Neural cell (in vitro differentiated cells): ENCODE results near the gene NPSR1. TPM values are rescaled to one million over a fixed set of nuclear protein-coding genes. Genes with fewer than 3 reads are reported as not detected.
A peak's percentile ranks its signal among the peaks of the same experiment; 100 is the strongest.

Experiments
- H2AFZ ChIP-seq: fragments of 200-600, 300-800 bp; sonication (generic), shearing (Covaris generic); 2 replicates; pipeline ENCODE4 v1.6.0; 2014; ENCODE audit warnings: low read depth, mild to moderate bottlenecking, antibody characterized with exemption, low read length, moderate library complexity
- H3F3A ChIP-seq: fragments of 200-600 bp; shearing (Covaris generic); 2 replicates; pipeline ENCODE4 v1.6.1; 2016; ENCODE audit warnings: mild to moderate bottlenecking, moderate library complexity, mixed read lengths, antibody characterized with exemption, low read length; ENCODE audit not compliant: insufficient read depth, poor library complexity, severe bottlenecking
- H3K27ac ChIP-seq: fragments of 200-600, 300-800 bp; sonication (generic), shearing (Covaris generic); 2 replicates; pipeline ENCODE4 v1.5.1; 2014; ENCODE audit warnings: mild to moderate bottlenecking, low read length, moderate library complexity
- H3K27me3 ChIP-seq: fragments of 300-800, 200-600 bp; sonication (generic), shearing (Covaris generic); 2 replicates; pipeline ENCODE4 v1.6.0; 2014; ENCODE audit warnings: mild to moderate bottlenecking, low read depth, low read length, moderate library complexity; ENCODE audit not compliant: insufficient read depth
- H3K36me3 ChIP-seq: fragments of 300-800, 200-600 bp; sonication (generic), shearing (Covaris generic); 2 replicates; pipeline ENCODE4 v1.5.1; 2014; ENCODE audit warnings: mild to moderate bottlenecking, antibody characterized with exemption, low read length, moderate library complexity; ENCODE audit not compliant: insufficient read depth
- H3K4me2 ChIP-seq: fragments of 300-800, 200-600 bp; sonication (generic), shearing (Covaris generic); 2 replicates; pipeline ENCODE4 v1.6.0; 2014; ENCODE audit warnings: mild to moderate bottlenecking, low read length
- H3K4me3 ChIP-seq: fragments of 300-800, 200-600 bp; sonication (generic), shearing (Covaris generic); 2 replicates; pipeline ENCODE4 v1.5.1; 2014; ENCODE audit warnings: mild to moderate bottlenecking, low read length, moderate library complexity
- H3K79me2 ChIP-seq: fragments of 200-600 bp; shearing (Covaris generic); replicated peaks from 2 replicates; pipeline ENCODE4 v1.6.0; 2014; ENCODE audit warnings: mild to moderate bottlenecking, low read length, moderate library complexity; ENCODE audit not compliant: insufficient read depth
- H3K9ac ChIP-seq: fragments of 300-800, 200-600 bp; sonication (generic), shearing (Covaris generic); 2 replicates; pipeline ENCODE4 v1.6.1; 2016; ENCODE audit warnings: mild to moderate bottlenecking, low read length, mixed read lengths
- H3K9me2 ChIP-seq: fragments of 200-600 bp; shearing (Covaris generic); 2 replicates; pipeline ENCODE4 v1.6.1; 2016; ENCODE audit warnings: mild to moderate bottlenecking, low read length, mixed read lengths; ENCODE audit not compliant: insufficient read depth
- H3K9me3 ChIP-seq: fragments of 200-600, 300-800 bp; sonication (generic), shearing (Covaris generic); 2 replicates; pipeline ENCODE4 v1.6.1; 2016; ENCODE audit warnings: mild to moderate bottlenecking, mixed run types, low read length, moderate library complexity, mixed read lengths
- H4K20me1 ChIP-seq: fragments of 200-600 bp; shearing (Covaris generic); 2 replicates; pipeline ENCODE4 v1.6.1; 2016; ENCODE audit warnings: mild to moderate bottlenecking, mixed run types; ENCODE audit not compliant: insufficient read depth
- EP300 ChIP-seq: fragments of 450-650 bp; conservative IDR thresholded peaks from 2 replicates; pipeline ENCODE4 v1.6.1; 2014; ENCODE audit warnings: antibody characterized with exemption, mild to moderate bottlenecking, moderate library complexity; ENCODE audit not compliant: poor library complexity, severe bottlenecking
- EZH2 ChIP-seq: fragments of 200-600, 300-800 bp; shearing (Covaris generic), sonication (generic); IDR thresholded peaks from 2 replicates; pipeline ENCODE4 v1.6.1; 2014; ENCODE audit warnings: antibody characterized with exemption, low read length, borderline replicate concordance, mild to moderate bottlenecking; ENCODE audit not compliant: insufficient read depth, poor library complexity, severe bottlenecking
- MXI1 ChIP-seq: fragments of 450-650 bp; conservative IDR thresholded peaks from 2 replicates; pipeline ENCODE4 v1.6.1; 2014; ENCODE audit warnings: antibody characterized with exemption, mild to moderate bottlenecking; ENCODE audit not compliant: poor library complexity, severe bottlenecking
- POLR2AphosphoS5 ChIP-seq: IDR thresholded peaks from 2 replicates; pipeline ENCODE4 v1.6.1; 2012
- RAD21 ChIP-seq: fragments of 450-650 bp; conservative IDR thresholded peaks from 2 replicates; pipeline ENCODE4 v1.6.1; 2014; ENCODE audit warnings: antibody characterized with exemption, mild to moderate bottlenecking, moderate library complexity
- SMC3 ChIP-seq: fragments of 450-650 bp; conservative IDR thresholded peaks from 2 replicates; pipeline ENCODE4 v1.6.1; 2014; ENCODE audit warnings: antibody characterized with exemption, mild to moderate bottlenecking, moderate library complexity; ENCODE audit not compliant: poor library complexity
- TAF1 ChIP-seq: IDR thresholded peaks from 2 replicates; pipeline ENCODE4 v1.6.1; 2012; ENCODE audit warnings: low read depth
- polyA plus RNA-seq: library from polyadenylated mRNA; depleted of rRNA; stranded (reverse); fragments of >200 nt; gene quantifications from 2 replicates; pipeline ENCODE4 v1.2.3, GENCODE V29; 2014
- TF ChIP-seq, protein P1 (sequence below): fragments of 450-650 bp; IDR thresholded peaks from 2 replicates; pipeline ENCODE4 v1.5.1; 2014; ENCODE audit warnings: antibody characterized with exemption, mild to moderate bottlenecking, moderate library complexity; ENCODE audit not compliant: poor library complexity, severe bottlenecking
- TF ChIP-seq, protein P2 (sequence below): IDR thresholded peaks from 2 replicates; pipeline ENCODE4 v1.6.1; 2012; ENCODE audit warnings: borderline replicate concordance

Gene NPSR1
- polyA plus RNA-seq, 1 donor from 2014 or later, result not detected

DNA sequence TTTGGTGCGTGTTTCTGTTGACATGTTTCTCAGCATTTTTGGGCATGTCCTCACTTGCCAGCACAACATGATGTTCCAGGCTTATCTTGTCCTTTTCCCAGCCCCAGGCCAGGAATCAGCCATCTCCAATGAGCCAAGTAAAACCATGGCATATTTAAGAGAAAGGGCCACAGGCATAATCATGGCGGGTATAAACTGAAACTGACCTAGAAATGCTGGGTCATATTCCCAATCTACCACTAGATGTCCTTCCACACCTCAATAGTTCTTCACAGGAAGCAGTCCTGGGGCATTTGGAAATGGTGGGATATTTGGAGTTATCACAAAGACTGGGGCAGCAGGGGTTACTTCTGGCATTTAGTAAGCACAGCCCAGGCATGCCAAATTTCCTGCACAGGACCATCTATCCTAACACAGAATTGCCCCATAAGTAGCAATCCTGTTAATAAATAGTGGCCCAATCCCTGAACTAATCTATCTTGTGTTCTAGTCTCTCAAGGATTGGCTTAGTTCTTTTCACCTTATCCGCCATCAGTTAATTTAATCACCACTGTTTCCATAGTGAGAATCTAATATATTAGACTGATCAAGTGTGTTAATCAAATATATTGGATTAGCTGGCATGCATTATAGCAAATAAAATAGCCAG, 101.6 kb downstream of the NPSR1 start:
- Histone ChIP-seq H3K27ac (no peak overlapping the region), H3K9me3 (no peaks in the 10 kb centered on the region), H3K79me2 (no peaks in the 10 kb centered on the region), H3K36me3 (no peaks in the 10 kb centered on the region), H3K9ac (no peak overlapping the region), H2AFZ (no peak overlapping the region), H3K4me2 (no peak overlapping the region), H3K4me3 (no peak overlapping the region), H4K20me1 (no peaks in the 10 kb centered on the region), H3K27me3 (no peaks in the 10 kb centered on the region), H3F3A (no peaks in the 10 kb centered on the region), H3K9me2 (no peaks in the 10 kb centered on the region)
- no peak for TF ChIP-seq POLR2AphosphoS5
- TF ChIP-seq, protein P1, sequence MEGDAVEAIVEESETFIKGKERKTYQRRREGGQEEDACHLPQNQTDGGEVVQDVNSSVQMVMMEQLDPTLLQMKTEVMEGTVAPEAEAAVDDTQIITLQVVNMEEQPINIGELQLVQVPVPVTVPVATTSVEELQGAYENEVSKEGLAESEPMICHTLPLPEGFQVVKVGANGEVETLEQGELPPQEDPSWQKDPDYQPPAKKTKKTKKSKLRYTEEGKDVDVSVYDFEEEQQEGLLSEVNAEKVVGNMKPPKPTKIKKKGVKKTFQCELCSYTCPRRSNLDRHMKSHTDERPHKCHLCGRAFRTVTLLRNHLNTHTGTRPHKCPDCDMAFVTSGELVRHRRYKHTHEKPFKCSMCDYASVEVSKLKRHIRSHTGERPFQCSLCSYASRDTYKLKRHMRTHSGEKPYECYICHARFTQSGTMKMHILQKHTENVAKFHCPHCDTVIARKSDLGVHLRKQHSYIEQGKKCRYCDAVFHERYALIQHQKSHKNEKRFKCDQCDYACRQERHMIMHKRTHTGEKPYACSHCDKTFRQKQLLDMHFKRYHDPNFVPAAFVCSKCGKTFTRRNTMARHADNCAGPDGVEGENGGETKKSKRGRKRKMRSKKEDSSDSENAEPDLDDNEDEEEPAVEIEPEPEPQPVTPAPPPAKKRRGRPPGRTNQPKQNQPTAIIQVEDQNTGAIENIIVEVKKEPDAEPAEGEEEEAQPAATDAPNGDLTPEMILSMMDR, result peak; percentile 36
- TF ChIP-seq RAD21, result peak; percentile 22

DNA sequence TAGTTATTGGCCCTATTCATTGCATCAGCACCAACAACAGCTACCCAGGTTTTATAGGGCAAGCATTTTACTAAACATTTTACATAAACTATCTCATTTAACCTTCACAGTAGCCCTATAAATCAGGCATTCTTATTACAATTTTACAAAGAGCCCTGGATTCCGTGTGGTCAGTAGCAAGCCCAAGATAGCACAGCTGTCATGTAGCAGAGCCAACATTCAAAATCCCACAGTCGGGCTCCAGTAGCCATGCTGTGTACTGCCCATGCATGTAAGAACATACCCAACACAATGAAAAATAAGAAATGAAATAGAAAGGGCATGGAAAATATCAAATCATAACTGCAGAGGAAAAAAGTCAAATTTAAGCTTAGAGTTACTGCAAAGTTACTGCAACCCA, 102.3 kb downstream of the NPSR1 start:
- no peaks in the 10 kb centered on the region for H3K36me3 ChIP-seq
- no peak overlapping the region for H3K4me3 ChIP-seq
- H3K27me3 ChIP-seq, result no peaks in the 10 kb centered on the region
- TF ChIP-seq, protein P1, result no peak
- no peak for TF ChIP-seq EP300
- no peak for TF ChIP-seq EZH2
- TF ChIP-seq RAD21, result no peak
- H3K9me3 ChIP-seq, result no peaks in the 10 kb centered on the region
- no peak overlapping the region for H2AFZ ChIP-seq
- no peaks in the 10 kb centered on the region for H3K79me2 ChIP-seq
- H4K20me1 ChIP-seq, result no peaks in the 10 kb centered on the region
- no peak overlapping the region for H3K9ac ChIP-seq
- no peaks in the 10 kb centered on the region for H3K9me2 ChIP-seq
- no peak overlapping the region for H3K4me2 ChIP-seq
- H3K27ac ChIP-seq, result no peak overlapping the region
- H3F3A ChIP-seq, result no peaks in the 10 kb centered on the region

DNA sequence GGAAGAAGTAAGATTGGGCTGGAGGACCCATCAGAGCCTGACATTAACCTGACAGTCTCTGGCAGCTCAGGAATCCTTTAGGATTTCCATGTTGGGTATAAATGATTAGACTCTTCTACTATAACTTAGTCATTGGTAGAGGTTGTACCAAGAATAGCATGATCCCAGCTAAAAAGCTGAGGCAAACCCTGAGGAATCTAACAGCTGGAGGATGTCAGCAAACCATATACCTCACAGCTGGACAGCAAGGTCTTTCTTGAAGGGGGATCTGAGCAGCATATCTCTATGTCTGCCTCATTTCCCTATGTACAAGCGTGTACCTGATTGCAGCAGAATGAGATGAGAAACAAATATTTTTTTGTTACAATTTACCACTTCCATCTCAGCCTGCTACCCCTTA, 103.2 kb downstream of the NPSR1 start:
- no peaks in the 10 kb centered on the region for H3K79me2 ChIP-seq
- no peak overlapping the region for H3K4me3 ChIP-seq
- H3F3A ChIP-seq, result no peaks in the 10 kb centered on the region
- no peak overlapping the region for H3K9ac ChIP-seq
- no peaks in the 10 kb centered on the region for H3K9me3 ChIP-seq
- TF ChIP-seq, protein P2, sequence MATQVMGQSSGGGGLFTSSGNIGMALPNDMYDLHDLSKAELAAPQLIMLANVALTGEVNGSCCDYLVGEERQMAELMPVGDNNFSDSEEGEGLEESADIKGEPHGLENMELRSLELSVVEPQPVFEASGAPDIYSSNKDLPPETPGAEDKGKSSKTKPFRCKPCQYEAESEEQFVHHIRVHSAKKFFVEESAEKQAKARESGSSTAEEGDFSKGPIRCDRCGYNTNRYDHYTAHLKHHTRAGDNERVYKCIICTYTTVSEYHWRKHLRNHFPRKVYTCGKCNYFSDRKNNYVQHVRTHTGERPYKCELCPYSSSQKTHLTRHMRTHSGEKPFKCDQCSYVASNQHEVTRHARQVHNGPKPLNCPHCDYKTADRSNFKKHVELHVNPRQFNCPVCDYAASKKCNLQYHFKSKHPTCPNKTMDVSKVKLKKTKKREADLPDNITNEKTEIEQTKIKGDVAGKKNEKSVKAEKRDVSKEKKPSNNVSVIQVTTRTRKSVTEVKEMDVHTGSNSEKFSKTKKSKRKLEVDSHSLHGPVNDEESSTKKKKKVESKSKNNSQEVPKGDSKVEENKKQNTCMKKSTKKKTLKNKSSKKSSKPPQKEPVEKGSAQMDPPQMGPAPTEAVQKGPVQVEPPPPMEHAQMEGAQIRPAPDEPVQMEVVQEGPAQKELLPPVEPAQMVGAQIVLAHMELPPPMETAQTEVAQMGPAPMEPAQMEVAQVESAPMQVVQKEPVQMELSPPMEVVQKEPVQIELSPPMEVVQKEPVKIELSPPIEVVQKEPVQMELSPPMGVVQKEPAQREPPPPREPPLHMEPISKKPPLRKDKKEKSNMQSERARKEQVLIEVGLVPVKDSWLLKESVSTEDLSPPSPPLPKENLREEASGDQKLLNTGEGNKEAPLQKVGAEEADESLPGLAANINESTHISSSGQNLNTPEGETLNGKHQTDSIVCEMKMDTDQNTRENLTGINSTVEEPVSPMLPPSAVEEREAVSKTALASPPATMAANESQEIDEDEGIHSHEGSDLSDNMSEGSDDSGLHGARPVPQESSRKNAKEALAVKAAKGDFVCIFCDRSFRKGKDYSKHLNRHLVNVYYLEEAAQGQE, result no peak
- TF ChIP-seq POLR2AphosphoS5, result no peak
- no peak for TF ChIP-seq EP300
- no peak for TF ChIP-seq RAD21
- no peak for TF ChIP-seq SMC3
- no peak for TF ChIP-seq TAF1
- TF ChIP-seq, protein P1, result no peak
- TF ChIP-seq MXI1, result no peak
- no peak for TF ChIP-seq EZH2
- no peaks in the 10 kb centered on the region for H3K36me3 ChIP-seq
- H2AFZ ChIP-seq, result no peak overlapping the region
- H3K27me3 ChIP-seq, result no peaks in the 10 kb centered on the region
- no peak overlapping the region for H3K27ac ChIP-seq
- no peak overlapping the region for H3K4me2 ChIP-seq
- no peaks in the 10 kb centered on the region for H3K9me2 ChIP-seq
- H4K20me1 ChIP-seq, result no peaks in the 10 kb centered on the region
